Measurements from ENCODE around the gene STX1A.
"Not testable (repeated sequence)": the region's sequence is repeated elsewhere in the genome, so short reads cannot be mapped to it uniquely, and the experiment has no call there.

STX1A gene

DNA sequence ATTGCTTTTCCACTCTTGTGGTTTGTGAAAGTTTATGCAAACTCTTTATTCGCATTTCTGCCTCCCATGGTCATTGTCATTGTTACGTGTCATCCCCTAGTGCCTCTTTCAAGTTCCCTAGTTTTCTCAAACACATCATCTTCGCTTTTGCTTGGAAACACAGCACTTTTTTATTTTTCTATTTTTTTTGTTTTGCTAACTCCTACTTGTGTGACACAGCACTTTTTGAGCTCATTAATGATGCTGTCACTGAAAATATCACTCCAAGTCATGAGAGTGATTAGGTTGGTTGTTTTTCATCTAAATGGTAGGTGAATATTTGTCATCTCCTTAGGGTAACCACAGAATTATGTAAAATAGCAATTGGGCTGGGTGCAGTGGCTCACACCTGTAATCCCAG, 8.5 kb upstream of the STX1A start:
- TF ChIP-seq CTCF (IDR thresholded peaks at IDR 0.05; ENCODE audit: extremely low read depth, insufficient read depth, missing control alignments): no peak
- in situ Hi-C loops (cut with MboI; ENCODE audit: low pct_unique_long_range_greater_than_20kb, low sequenced_read_pairs, unreplicated experiment): no loop called here
- no peak for DNase-seq (ENCODE audit: low spot score)

DNA sequence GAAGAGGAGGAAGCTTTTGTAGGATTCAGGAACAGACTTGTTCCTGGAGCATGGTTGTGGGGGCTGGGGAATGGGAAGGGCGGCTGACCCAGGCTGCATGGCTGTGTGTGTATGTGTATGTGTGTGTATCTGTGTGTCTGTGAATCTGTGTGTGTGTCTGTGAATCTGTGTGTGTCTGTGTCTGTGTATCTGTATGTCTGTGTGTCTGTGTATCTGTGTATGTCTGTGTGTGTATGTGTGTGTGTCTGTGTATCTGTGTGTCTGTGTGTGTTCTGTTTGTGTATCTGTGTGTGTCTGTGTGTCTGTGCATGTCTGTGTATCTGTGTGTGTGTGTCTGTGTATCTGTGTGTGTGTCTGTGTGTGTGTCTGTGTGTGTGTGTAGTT, 6.6 kb upstream of the STX1A start:
- peak; percentile 15 for TF ChIP-seq CTCF (IDR thresholded peaks at IDR 0.05; ENCODE audit: extremely low read depth, insufficient read depth, missing control alignments)
- in situ Hi-C loops (cut with MboI; ENCODE audit: low pct_unique_long_range_greater_than_20kb, low sequenced_read_pairs, unreplicated experiment): no loop called here
- DNase-seq (ENCODE audit: low spot score): no peak

DNA sequence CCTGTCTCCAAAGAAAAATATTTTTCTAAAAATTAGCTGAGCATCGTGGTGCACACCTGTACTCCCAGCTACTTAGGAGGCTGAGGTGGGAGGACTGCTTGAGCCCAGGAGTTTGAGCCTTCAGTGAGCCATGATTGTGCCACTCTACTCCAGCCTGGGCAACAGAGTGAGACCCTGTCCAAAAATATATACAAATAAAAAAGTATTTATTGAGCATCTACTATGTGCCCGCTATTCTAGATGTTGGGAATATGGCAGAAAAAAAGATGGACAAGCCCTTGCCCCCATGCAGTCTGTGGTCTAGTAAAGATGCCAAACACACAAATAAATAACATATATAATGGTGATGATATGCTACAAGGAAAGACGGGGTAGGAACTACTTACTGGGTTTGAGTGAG, 4.3 kb upstream of the STX1A start:
- TF ChIP-seq CTCF (IDR thresholded peaks at IDR 0.05; ENCODE audit: extremely low read depth, insufficient read depth, missing control alignments): no peak
- in situ Hi-C loops (cut with MboI; ENCODE audit: low pct_unique_long_range_greater_than_20kb, low sequenced_read_pairs, unreplicated experiment): no loop called here

GRCh38 chr7:73722785-73723184, 3.3 kb upstream of the STX1A start:
- in situ Hi-C loops (cut with MboI; ENCODE audit: low pct_unique_long_range_greater_than_20kb, low sequenced_read_pairs, unreplicated experiment): no loop called here
- DNase-seq (ENCODE audit: low spot score): no peak
- TF ChIP-seq CTCF (IDR thresholded peaks at IDR 0.05; ENCODE audit: extremely low read depth, insufficient read depth, missing control alignments): no peak

More for the DNA sequence above, 4.3 kb upstream of the STX1A start:
- no peak for DNase-seq (ENCODE audit: low spot score)

DNA sequence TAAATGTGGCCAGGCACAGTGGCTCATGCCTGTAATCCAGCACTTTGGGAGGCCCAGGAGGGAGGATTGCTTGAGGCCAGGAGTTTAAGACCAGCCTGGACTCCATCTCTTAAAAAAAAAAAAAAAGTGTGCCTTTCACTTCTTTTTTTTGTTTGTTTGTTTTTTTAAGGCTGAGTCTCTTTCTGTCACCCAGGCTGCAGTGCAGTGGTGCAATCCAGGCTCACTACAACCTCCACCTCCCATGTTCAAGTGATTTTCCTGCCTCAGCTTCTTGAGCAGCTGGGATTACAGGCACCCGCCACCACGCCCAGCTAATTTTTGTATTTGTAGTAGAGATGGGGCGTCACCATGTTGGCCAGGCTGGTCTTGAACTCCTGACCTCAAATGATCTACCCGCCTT, 2.7 kb upstream of the STX1A start:
- in situ Hi-C loops (cut with MboI; ENCODE audit: low pct_unique_long_range_greater_than_20kb, low sequenced_read_pairs, unreplicated experiment); DNase-seq (ENCODE audit: low spot score): not testable (repeated sequence)

GRCh38 chr7:73721377-73721817, 1.9 kb upstream of the STX1A start:
- no peak for TF ChIP-seq CTCF (IDR thresholded peaks at IDR 0.05; ENCODE audit: extremely low read depth, insufficient read depth, missing control alignments)
- in situ Hi-C loops (cut with MboI; ENCODE audit: low pct_unique_long_range_greater_than_20kb, low sequenced_read_pairs, unreplicated experiment): no loop called here
- DNase-seq (ENCODE audit: low spot score): no peak

GRCh38 chr7:73720443-73720842, 974 bp upstream of the STX1A start:
- in situ Hi-C loops (cut with MboI; ENCODE audit: low pct_unique_long_range_greater_than_20kb, low sequenced_read_pairs, unreplicated experiment); DNase-seq (ENCODE audit: low spot score): not testable (repeated sequence)

- no peak for DNase-seq (ENCODE audit: low spot score)
- in situ Hi-C loops (cut with MboI; ENCODE audit: low pct_unique_long_range_greater_than_20kb, low sequenced_read_pairs, unreplicated experiment): no loop called here
- no peak for TF ChIP-seq CTCF (IDR thresholded peaks at IDR 0.05; ENCODE audit: extremely low read depth, insufficient read depth, missing control alignments)
Measured at GRCh38 chr7:73719806-73720169, 319 bp upstream of the STX1A start.
